Stimulated activated naive CD8-positive, alpha-beta T cell treated with anti-CD3 and anti-CD28 coated beads, Interleukin-15, Interleukin-2, amounts not matched to agents 100 ng/mL and 50 ng/mL, for 24 hours (primary cell): ENCODE measurements around the gene BANP.
"Not testable (repeated sequence)": the region's sequence is repeated elsewhere in the genome, so short reads cannot be mapped to it uniquely, and the experiment has no call there.

Experiments
- H3K27ac Mint-ChIP-seq: one replicate; pipeline ENCODE4 v1.8.0; 2021; ENCODE audit warnings: mild to moderate bottlenecking, mixed read lengths
- H3K27me3 Mint-ChIP-seq: one replicate; pipeline ENCODE4 v1.8.0; 2021; ENCODE audit warnings: mixed read lengths
- H3K36me3 Mint-ChIP-seq: one replicate; pipeline ENCODE4 v1.8.0; 2021; ENCODE audit warnings: low read depth, mixed read lengths
- H3K4me1 Mint-ChIP-seq: one replicate; pipeline ENCODE4 v1.8.0; 2021; ENCODE audit warnings: low read depth, mixed read lengths
- H3K4me3 Mint-ChIP-seq: one replicate; pipeline ENCODE4 v1.8.0; 2021; ENCODE audit warnings: mild to moderate bottlenecking, mixed read lengths
- H3K9me3 Mint-ChIP-seq: one replicate; pipeline ENCODE4 v1.8.0; 2021; ENCODE audit warnings: mixed read lengths

The BANP gene

GRCh38 chr16:88072571-88073001, 121.4 kb downstream of the BANP start:
- H3K27ac Mint-ChIP-seq, result no peak overlapping the region
- no peaks in the 10 kb centered on the region for H3K27me3 Mint-ChIP-seq
- peaks cover 14% of the 10 kb centered on the region for H3K36me3 Mint-ChIP-seq
- H3K9me3 Mint-ChIP-seq, result no peaks in the 10 kb centered on the region
- H3K4me3 Mint-ChIP-seq, result no peak overlapping the region
- peaks cover 7% of the 10 kb centered on the region for H3K4me1 Mint-ChIP-seq

DNA sequence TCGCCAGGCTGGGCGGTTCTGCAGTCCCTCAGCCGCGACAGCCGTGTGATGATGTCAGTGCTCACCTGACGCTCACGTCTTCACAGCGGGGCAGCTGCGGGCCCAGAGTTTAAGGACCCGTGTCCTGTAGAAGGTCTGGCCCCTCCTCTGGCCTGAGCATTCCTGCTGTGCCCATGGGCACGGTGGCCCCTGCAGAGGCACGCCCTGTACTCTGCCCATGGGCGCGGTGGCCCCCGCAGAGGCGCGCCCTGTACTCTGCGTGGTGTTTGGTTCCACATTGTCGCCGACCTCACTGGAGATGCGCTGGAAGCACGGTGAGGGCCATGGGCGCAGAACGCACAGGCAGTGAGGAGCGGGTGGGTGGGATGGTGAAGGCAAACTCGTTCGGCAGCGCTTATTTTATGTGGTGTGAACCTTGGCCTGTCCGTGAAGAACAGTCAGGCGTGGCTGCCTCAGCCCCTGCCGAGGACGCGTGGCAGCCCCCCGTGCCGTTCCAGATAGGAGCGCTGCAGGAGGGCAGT, 122.0 kb downstream of the BANP start:
- Mint-ChIP-seq H3K27me3 (no peaks in the 10 kb centered on the region), H3K4me1 (peaks cover 7% of the 10 kb centered on the region), H3K36me3 (peaks cover 19% of the 10 kb centered on the region), H3K9me3 (no peaks in the 10 kb centered on the region), H3K27ac (no peak overlapping the region), H3K4me3 (no peak overlapping the region)

- peaks cover 7% of the 10 kb centered on the region for H3K4me1 Mint-ChIP-seq
- no peaks in the 10 kb centered on the region for H3K9me3 Mint-ChIP-seq
- H3K4me3 Mint-ChIP-seq, result no peak overlapping the region
- peaks cover 26% of the 10 kb centered on the region for H3K36me3 Mint-ChIP-seq
- H3K27me3 Mint-ChIP-seq, result no peaks in the 10 kb centered on the region
- no peak overlapping the region for H3K27ac Mint-ChIP-seq
Observed at GRCh38 chr16:88074041-88074440, 122.8 kb downstream of the BANP start.

- no peaks in the 10 kb centered on the region for H3K4me1 Mint-ChIP-seq
Observed at GRCh38 chr16:88076211-88076931, 125.1 kb downstream of the BANP start.

GRCh38 chr16:88076932-88077320, 125.7 kb downstream of the BANP start:
- not testable (repeated sequence) for H3K9me3 Mint-ChIP-seq, H3K4me3 Mint-ChIP-seq, H3K4me1 Mint-ChIP-seq, H3K27me3 Mint-ChIP-seq, H3K27ac Mint-ChIP-seq
- H3K36me3 Mint-ChIP-seq, result peaks cover 30% of the 10 kb centered on the region

More at GRCh38 chr16:88076211-88076931, 125.1 kb downstream of the BANP start:
- Mint-ChIP-seq H3K27ac (no peak overlapping the region), H3K9me3 (no peaks in the 10 kb centered on the region), H3K27me3 (no peaks in the 10 kb centered on the region), H3K36me3 (peaks cover 30% of the 10 kb centered on the region), H3K4me3 (no peak overlapping the region)

GRCh38 chr16:88077328-88078108, 126.3 kb downstream of the BANP start:
- Mint-ChIP-seq H3K9me3 (no peaks in the 10 kb centered on the region), H3K4me3 (no peak overlapping the region), H3K4me1 (no peaks in the 10 kb centered on the region), H3K27me3 (no peaks in the 10 kb centered on the region), H3K27ac (no peak overlapping the region), H3K36me3 (peaks cover 32% of the 10 kb centered on the region)

DNA sequence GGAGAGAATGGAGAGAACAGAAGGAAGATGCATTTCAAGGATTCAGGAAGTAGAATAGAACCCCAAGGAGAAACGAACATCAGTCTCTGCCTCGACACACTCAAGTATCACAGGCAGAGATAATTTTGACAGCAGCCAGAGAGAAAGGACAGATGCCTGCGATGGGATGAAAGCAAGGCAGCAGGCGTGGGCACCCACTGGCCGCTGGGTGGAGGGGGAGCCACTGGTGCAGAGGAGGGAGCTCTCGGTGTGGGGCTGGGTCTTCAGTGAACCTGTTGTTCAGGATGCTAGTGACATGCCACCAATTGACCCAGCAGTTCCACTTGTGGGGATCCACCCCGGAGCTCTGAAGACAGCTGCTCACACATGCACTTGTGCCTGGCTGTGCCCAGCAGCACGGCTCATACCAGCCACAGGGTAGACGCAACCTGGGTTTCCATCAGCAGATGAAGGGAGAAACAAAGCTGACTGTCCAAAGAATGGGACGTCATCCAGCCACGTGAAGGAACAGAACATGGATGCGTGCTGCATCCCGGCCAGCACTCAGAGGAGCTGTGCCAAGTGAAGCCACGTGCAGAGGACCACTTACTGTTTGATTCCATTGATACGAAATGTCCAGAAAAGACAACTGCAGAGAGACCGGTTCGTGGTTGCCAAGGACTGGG, 127.0 kb downstream of the BANP start:
- no peaks in the 10 kb centered on the region for H3K9me3 Mint-ChIP-seq
- peaks cover 33% of the 10 kb centered on the region for H3K36me3 Mint-ChIP-seq
- H3K27ac Mint-ChIP-seq, result no peak overlapping the region
- H3K27me3 Mint-ChIP-seq, result no peaks in the 10 kb centered on the region
- no peaks in the 10 kb centered on the region for H3K4me1 Mint-ChIP-seq
- H3K4me3 Mint-ChIP-seq, result no peak overlapping the region

DNA sequence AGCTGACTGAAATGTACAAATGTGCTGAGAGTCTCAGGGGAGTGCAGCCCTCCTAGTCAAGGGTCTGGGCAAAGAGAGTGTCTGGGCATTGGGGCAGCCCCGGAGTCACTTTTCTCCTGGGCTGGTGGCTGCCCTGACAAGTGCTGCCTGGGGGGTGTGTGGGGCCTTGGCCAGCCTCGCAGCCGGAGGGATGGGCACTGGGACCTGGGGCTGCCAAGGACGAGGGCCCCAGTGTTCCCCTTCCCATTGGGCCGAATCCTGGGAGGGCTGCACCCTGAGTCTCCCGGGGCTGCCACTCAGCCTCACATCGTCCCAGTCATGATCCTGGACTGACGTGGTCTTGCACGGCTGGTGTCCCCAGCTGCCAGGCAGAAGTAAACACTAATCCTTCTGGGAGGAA, 132.3 kb downstream of the BANP start:
- H3K4me1 Mint-ChIP-seq, result no peaks in the 10 kb centered on the region
- H3K27me3 Mint-ChIP-seq, result no peaks in the 10 kb centered on the region
- peaks cover 18% of the 10 kb centered on the region for H3K36me3 Mint-ChIP-seq
- H3K27ac Mint-ChIP-seq, result no peak overlapping the region
- H3K4me3 Mint-ChIP-seq, result no peak overlapping the region
- no peaks in the 10 kb centered on the region for H3K9me3 Mint-ChIP-seq

GRCh38 chr16:88084881-88085280, 133.6 kb downstream of the BANP start:
- H3K9me3 Mint-ChIP-seq, result no peaks in the 10 kb centered on the region
- no peaks in the 10 kb centered on the region for H3K27me3 Mint-ChIP-seq
- H3K4me1 Mint-ChIP-seq, result no peaks in the 10 kb centered on the region
- peaks cover 10% of the 10 kb centered on the region for H3K36me3 Mint-ChIP-seq
- no peak overlapping the region for H3K4me3 Mint-ChIP-seq
- H3K27ac Mint-ChIP-seq, result no peak overlapping the region

DNA sequence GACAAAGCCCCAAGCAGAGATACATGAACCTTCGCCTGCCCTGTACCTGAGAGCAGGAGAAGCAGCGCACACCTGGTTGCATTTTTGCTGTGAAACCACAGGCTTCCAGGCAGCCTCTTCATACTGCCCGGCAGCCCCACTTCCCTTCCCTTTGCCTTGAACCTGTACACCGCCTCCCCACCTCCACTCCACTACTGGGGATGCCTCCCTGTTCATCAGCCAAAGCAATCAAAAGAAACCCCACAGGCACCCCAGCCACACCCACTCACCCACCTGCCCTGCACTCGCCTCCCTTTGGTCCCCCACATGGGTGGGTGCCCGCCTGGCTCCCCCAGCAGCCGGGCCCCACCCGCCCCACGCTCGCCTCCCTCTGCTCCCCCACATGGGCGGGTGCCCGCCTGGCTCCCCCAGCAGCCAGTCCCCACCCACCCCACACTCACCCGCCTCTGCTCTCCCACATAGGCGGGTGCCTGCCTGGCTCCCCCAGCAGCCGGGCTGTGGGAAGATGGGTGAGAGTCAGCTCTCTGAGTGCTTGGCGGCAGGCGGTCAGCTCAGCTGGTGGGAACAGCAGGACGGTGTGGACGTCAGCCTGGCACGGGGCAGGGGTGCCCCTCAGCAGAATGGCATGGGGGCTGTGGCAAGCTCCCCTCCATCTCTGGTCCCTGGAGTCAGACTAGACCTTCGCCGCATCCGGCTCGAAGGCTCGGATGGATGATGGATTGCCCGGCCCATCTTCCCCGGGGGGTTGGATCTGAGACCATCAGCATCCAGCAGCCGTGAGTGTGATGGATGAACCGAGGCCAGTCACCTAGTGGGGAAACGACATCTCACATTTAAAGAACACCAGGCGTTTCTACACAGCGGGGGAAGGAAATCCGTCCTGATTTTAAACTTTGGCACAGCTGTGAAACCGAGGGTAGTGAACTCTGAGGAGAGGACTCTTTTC, 135.6 kb downstream of the BANP start:
- Mint-ChIP-seq H3K4me3 (no peak overlapping the region), H3K27ac (no peak overlapping the region), H3K36me3 (peaks cover 3% of the 10 kb centered on the region), H3K27me3 (no peaks in the 10 kb centered on the region), H3K4me1 (no peaks in the 10 kb centered on the region), H3K9me3 (no peaks in the 10 kb centered on the region)

- Mint-ChIP-seq H3K36me3 (peaks cover under 1% of the 10 kb centered on the region), H3K4me1 (no peaks in the 10 kb centered on the region), H3K9me3 (no peaks in the 10 kb centered on the region), H3K27me3 (no peaks in the 10 kb centered on the region), H3K4me3 (no peak overlapping the region), H3K27ac (no peak overlapping the region)
Observed at GRCh38 chr16:88087517-88087877, 136.3 kb downstream of the BANP start.

GRCh38 chr16:88088161-88088581, 136.9 kb downstream of the BANP start:
- Mint-ChIP-seq H3K4me3 (no peak overlapping the region), H3K27me3 (no peaks in the 10 kb centered on the region), H3K36me3 (no peaks in the 10 kb centered on the region), H3K9me3 (no peaks in the 10 kb centered on the region), H3K4me1 (no peaks in the 10 kb centered on the region), H3K27ac (no peak overlapping the region)

DNA sequence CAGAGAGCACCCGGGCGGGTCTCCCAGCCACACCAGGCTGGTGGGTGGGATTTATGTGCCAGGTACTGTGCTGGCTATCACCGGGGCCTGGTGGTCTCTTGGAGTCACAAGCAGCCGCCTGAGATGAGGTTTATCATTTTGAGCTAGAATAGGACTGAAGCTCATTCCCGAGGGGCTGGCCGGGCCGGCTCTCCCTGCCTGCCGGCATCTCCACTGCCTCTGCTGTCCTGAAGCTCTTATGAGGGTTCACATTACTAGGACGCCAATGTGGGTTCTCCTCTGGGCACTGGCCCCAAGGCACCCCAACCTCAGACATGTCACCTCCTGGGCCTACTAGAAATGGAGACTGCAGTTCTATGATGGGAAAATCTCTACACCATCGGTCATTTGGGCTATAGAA, 137.4 kb downstream of the BANP start:
- not testable (repeated sequence) for H3K4me3 Mint-ChIP-seq, H3K9me3 Mint-ChIP-seq, H3K36me3 Mint-ChIP-seq, H3K27me3 Mint-ChIP-seq, H3K4me1 Mint-ChIP-seq, H3K27ac Mint-ChIP-seq

DNA sequence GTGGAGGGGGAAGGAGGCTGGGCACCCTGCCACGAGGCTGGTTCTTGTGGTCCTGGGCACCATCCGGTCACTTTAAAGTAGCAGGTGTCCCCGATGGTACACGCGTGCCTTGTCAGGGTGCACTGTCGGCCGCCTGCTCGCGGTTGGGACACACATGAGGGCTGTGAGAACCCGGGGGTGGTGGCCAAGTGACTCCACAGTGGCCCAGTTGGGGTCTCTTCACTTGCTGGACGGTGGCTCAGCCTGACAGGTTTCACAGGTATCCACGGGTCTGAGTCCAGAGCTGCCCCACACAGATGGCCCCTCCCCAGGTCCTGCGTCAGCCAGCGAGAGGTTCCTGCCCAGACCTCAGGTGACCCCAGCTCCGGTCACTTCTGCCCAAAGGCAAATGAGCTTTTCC, 137.8 kb downstream of the BANP start:
- not testable (repeated sequence) for H3K27me3 Mint-ChIP-seq, H3K36me3 Mint-ChIP-seq, H3K4me1 Mint-ChIP-seq, H3K27ac Mint-ChIP-seq, H3K9me3 Mint-ChIP-seq, H3K4me3 Mint-ChIP-seq
